Measurements from ENCODE around the gene ZNF681. TPM values are rescaled to one million over a fixed set of nuclear protein-coding genes. Genes with fewer than 3 reads are reported as not detected.

The ZNF681 gene
- polyA plus RNA-seq, 1 of the 3 experiments (the other 2 are of a cell fraction) = 0.38 TPM

DNA sequence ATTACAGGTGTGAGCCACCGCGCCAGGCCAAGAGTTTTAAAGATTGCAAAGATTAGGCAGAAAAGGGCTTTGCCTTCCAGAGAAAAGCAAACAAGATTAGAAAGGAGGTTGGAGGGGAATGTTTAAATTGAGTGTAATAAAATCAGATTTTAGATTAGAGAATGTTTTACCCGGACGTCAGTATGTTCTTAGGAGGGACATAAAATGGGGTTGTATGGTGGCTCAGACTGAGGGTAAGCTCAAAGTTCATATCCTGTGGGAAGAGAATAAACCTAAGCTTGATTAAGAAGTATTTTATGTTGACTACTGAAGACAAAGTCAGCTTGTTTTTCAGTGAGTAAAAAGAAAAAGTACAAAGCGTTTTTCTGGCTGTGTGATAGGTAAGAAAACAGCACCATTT is 34.1 kb upstream of the ZNF681 start:
- 86% methylated on average over 5 of the region's 5 CpGs for WGBS (ENCODE audit: low lambda C conversion rate)
- Histone ChIP-seq H3K4me3 (ENCODE audit: low read depth in 2 of 2, low read length in 1 of 2) (no peak overlapping the region), H3K9me2 (no peaks in the 10 kb centered on the region), H3K9ac (no peak overlapping the region), H3K4me1 (ENCODE audit: control insufficient read depth in 1 of 2, insufficient read depth in 2 of 2, low read depth in 1 of 2, low read length in 1 of 2) (no peaks in the 10 kb centered on the region; a peak in 1 of 4 replicates), H3K4me2 (no peak overlapping the region), H3F3A (replicated peaks; ENCODE audit: insufficient read depth) (no peaks in the 10 kb centered on the region), H3K9me3 (0 out of 2 replicates have a peak, but pooled peaks cover 2% of the 10 kb centered on the region), H3K27ac (ENCODE audit: low read depth in 2 of 2, low read length in 1 of 2) (no peak overlapping the region), H4K20me1 (ENCODE audit: insufficient read depth) (no peaks in the 10 kb centered on the region), H3K36me3 (replicated peaks in 1 of 2; ENCODE audit: control insufficient read depth in 1 of 2, insufficient read depth in 2 of 2, low read length in 1 of 2) (peaks cover 0 to 3% of the 10 kb centered on the region in 2 experiments), H3K79me2 (ENCODE audit: insufficient read depth) (peaks cover 12% of the 10 kb centered on the region; the same call in 1 of the 2 replicates), H3K27me3 (ENCODE audit: insufficient read depth) (no peaks in the 10 kb centered on the region), H2AFZ (ENCODE audit: low read depth) (no peak overlapping the region)
- TF ChIP-seq PBX3 (IDR thresholded peaks at IDR 0.05) (no peak), FOSL2 (IDR thresholded peaks at IDR 0.05; ENCODE audit: borderline replicate concordance, low read depth) (no peak), USF1 (IDR thresholded peaks at IDR 0.05; ENCODE audit: borderline replicate concordance, low read depth) (no peak), EZH2phosphoT487 (IDR thresholded peaks at IDR 0.05; ENCODE audit: borderline replicate concordance, low read depth) (no peak), SIN3A (IDR thresholded peaks at IDR 0.05; ENCODE audit: borderline replicate concordance, low read depth, low read length) (no peak), FOXM1 (IDR thresholded peaks at IDR 0.05; ENCODE audit: low read depth) (no peak), REST (IDR thresholded peaks at IDR 0.05; ENCODE audit: low read depth, low read length) (no peak), MEF2A (IDR thresholded peaks at IDR 0.05; ENCODE audit: borderline replicate concordance, low read depth) (no peak), RCOR1 (IDR thresholded peaks at IDR 0.05; ENCODE audit: low read length) (no peak), FOXJ3 (CRISPR knock-in tag; IDR thresholded peaks at IDR 0.05) (no peak)
- ChIA-PET POLR2A (no interaction called here), CTCF (no interaction called here)
- no peak for DNase-seq

Measured in SK-N-SH (cell line).